AG09309 (cell line): ENCODE data around the gene TEX51.

ENCODE experiments used
- DNase-seq: peaks from one replicate; pipeline ENCODE4 v3.0.0-alpha.2; 2010; ENCODE audit warnings: low read depth
- H3K4me3 ChIP-seq: 2 replicates; pipeline ENCODE4 v1.5.1; 2011; ENCODE audit warnings: mild to moderate bottlenecking, low read depth, low read length, moderate library complexity; ENCODE audit not compliant: control insufficient read depth
- TF ChIP-seq, protein P1 (sequence below): IDR thresholded peaks from 2 replicates; pipeline ENCODE4 v1.5.1; 2011; ENCODE audit warnings: mild to moderate bottlenecking, low read depth, low read length, inconsistent platforms; ENCODE audit not compliant: insufficient read depth, control insufficient read depth; ENCODE audit errors: missing control alignments

The TEX51 gene

DNA sequence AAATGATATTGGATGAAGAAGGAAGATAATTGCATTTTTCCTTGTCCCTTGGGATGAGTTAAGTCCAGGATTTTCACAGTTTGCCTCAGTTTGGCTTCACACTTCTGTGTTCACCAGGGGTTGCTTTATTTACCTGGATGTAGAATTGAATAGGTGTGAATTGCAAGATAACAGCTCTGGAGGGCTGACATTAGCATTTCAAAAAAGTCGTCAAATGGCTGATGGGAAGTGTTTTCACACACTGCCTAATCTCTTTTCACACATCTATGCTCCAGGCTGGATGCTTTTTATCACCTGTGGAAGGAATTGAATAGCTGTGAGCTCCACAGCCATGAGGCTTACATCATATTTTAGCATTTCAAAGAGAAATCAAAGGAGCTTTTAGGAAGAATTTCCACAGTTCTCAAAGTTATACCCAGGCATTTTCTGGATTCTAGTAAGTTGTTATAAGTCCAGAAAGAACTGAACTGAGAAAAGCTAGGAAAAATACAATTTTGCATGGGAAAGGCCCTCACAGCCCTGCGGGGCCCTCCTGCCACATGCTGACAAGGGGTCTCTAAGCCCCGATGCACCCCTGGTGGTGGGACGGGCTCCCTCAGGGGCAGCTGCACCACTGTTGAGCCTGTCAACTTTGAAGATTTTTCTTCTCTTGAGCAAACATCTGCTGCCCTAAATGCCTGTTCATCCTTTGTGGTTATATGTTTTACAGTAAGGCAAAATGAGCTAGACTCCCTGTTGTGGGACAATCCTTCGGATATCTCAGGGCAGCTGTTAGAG, 43.9 kb downstream of the TEX51 start:
- TF ChIP-seq, protein P1, sequence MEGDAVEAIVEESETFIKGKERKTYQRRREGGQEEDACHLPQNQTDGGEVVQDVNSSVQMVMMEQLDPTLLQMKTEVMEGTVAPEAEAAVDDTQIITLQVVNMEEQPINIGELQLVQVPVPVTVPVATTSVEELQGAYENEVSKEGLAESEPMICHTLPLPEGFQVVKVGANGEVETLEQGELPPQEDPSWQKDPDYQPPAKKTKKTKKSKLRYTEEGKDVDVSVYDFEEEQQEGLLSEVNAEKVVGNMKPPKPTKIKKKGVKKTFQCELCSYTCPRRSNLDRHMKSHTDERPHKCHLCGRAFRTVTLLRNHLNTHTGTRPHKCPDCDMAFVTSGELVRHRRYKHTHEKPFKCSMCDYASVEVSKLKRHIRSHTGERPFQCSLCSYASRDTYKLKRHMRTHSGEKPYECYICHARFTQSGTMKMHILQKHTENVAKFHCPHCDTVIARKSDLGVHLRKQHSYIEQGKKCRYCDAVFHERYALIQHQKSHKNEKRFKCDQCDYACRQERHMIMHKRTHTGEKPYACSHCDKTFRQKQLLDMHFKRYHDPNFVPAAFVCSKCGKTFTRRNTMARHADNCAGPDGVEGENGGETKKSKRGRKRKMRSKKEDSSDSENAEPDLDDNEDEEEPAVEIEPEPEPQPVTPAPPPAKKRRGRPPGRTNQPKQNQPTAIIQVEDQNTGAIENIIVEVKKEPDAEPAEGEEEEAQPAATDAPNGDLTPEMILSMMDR, result no peak
- no peak overlapping the region for H3K4me3 ChIP-seq
- DNase-seq, result no peak

DNA sequence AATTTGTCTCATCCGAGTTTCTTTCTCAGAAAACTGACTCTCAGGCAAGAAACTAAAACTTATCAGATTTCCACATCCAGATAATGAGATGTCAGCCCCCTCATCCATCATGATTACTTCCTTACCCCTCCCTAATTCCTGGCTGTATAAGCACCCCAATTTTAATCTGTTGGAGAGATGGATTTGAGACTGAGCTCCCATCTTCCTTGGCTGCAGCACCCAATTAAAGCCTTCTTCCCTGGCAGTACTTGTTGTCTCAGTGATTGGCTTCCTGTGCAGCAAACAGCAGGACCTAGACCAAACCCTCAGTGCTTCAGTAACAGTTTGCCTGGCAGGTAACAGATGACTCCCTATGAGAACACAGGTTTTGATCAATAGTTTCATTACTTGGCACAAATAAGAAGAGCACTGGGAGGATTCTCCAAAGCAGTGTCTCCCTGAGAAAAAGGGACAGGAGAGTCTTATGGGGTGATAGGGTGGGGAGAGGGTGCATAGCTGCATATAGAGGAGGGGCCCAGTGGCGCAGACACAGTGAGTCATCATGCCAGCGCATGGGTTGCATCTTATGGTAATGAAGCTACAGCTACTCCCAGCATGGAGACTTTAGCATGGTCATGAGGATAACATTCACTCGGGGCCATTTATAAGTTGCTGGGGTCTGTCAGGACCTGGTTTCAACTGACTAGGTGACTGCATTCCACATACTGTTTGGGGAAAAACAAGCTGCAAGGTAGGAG, 45.1 kb downstream of the TEX51 start:
- no peak for DNase-seq
- TF ChIP-seq, protein P1, result no peak
- H3K4me3 ChIP-seq, result no peak overlapping the region

DNA sequence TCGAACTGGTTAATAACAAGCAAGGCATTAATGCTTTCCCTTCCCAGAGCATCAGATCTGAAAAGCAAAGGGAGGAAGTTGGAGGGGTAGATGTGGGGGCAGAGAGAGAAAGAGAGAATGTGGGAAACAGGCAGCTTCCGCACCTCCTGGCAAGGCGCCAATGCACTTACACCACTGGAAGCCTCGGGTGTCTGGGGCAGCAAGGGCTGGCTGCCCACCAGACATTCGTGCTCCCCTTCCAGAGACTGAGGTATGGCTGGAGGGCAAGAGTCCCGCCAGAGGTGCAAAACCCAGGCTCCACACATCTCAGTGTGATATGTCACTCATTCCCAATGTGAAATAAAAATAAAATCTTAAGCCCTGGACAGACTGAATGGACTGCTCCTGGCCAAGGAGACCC, 46.4 kb downstream of the TEX51 start:
- no peak overlapping the region for H3K4me3 ChIP-seq
- DNase-seq, result no peak
- TF ChIP-seq, protein P1, result no peak

DNA sequence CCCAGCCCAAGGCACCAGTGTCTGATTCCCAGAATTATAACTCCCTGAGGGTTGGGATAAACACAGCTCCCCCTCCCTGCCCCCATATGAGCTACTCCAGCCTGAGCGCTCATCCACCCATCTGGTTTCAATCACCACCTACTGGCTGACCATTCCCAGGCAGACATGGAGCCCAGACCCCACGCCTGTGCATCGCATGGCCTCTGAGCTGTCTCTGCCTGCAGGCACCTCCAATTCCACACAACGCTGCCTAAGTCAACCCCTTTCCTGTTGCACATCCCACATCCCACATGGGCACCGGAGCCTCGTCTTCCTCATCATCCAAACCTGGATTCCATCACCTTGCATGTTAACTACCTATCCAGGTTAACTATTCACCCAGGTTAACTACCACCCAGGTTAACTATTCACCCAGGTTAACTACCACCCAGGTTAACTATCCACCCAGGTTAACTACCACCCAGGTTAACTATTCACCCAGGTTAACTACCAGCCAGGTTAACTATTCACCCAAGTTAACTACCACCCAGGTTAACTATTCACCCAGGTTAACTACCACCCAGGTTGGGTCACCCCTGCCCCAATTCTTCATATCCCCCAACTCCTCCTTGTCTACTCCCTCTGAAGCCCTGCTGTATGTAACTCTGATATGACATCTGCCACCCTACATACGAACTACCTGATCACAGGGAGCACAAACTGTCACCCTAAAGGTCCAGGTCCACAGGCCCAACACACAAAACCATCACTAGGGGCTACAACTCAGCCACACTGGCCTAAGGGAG, 47.8 kb downstream of the TEX51 start:
- no peak overlapping the region for H3K4me3 ChIP-seq
- TF ChIP-seq, protein P1, result no peak
- DNase-seq, result no peak

DNA sequence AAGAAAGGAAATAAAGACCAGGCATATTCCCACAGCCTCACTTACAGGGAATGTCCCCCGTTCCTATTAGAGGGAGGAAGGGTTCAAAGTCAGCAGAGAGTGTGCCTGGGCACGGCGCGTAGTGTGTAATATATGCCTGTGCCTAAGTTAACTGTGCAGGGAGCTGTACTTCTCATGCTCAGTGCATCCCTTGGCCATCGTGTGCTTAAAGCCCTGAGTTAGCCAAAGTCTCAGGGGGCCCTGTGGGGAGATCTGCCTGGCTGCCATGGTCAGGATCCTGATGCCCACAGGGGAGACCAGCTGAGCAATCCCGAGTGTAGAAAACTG, 48.4 kb downstream of the TEX51 start:
- H3K4me3 ChIP-seq, result no peak overlapping the region
- TF ChIP-seq, protein P1, result no peak
- DNase-seq, result no peak

DNA sequence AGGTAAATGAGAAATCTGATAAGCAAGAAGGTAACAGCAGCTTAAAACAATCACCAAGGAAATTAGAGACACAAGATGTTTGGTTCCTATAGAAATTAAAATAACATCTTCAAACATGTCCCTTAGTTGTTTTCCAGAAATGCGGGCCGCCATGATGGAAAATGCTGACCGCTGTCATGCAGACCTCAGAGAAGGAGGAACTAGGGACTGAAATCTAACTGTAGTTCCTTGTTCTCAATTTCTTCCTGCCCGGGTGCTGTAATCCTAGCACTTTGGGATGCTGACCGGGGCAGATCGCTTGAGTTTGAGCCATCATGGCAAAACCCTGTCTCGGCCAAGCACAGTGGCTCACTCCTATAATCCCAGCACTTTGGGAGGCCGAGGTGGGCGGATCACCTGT, 51.1 kb downstream of the TEX51 start:
- no peak overlapping the region for H3K4me3 ChIP-seq
- TF ChIP-seq, protein P1, result no peak
- no peak for DNase-seq
